GM13977 (cell line): ENCODE results near the gene PSAT1.

ENCODE experiments used
- DNase-seq: peaks from one replicate; pipeline ENCODE4 v3.0.0; 2012; ENCODE audit warnings: low spot score
- CTCF ChIP-seq: IDR thresholded peaks from 2 replicates; pipeline ENCODE4 v1.5.1; 2012; ENCODE audit warnings: mild to moderate bottlenecking, control low read depth; ENCODE audit not compliant: insufficient read depth; ENCODE audit errors: extremely low read depth, missing control alignments
- in situ Hi-C: fragments of 300-500 bp; cut with MboI; formaldehyde crosslinking; loops from one replicate; pipeline ENCODE4 v1.12.0; 2022; ENCODE audit warnings: low sequenced_read_pairs, low pct_unique_long_range_greater_than_20kb, mixed read lengths, inconsistent platforms; ENCODE audit not compliant: unreplicated experiment

The PSAT1 gene

GRCh38 chr9:78314953-78315870 is 18.3 kb downstream of the PSAT1 start:
- no peak for DNase-seq

GRCh38 chr9:78316166-78316892 is 19.4 kb downstream of the PSAT1 start:
- in situ Hi-C loops: no loop called here

More at GRCh38 chr9:78314953-78315870, 18.3 kb downstream of the PSAT1 start:
- in situ Hi-C loops: no loop called here
- TF ChIP-seq CTCF: no peak

GRCh38 chr9:78319197-78320029 is 22.5 kb downstream of the PSAT1 start:
- no peak for DNase-seq
- in situ Hi-C loops: no loop called here
- no peak for TF ChIP-seq CTCF

More at GRCh38 chr9:78316166-78316892, 19.4 kb downstream of the PSAT1 start:
- no peak for DNase-seq
- no peak for TF ChIP-seq CTCF

- DNase-seq: no peak
- in situ Hi-C loops: no loop called here
- TF ChIP-seq CTCF: no peak
Measured at GRCh38 chr9:78320030-78320693, 23.2 kb downstream of the PSAT1 start.

GRCh38 chr9:78320875-78321496 is 24.1 kb downstream of the PSAT1 start:
- in situ Hi-C loops: no loop called here
- no peak for DNase-seq
- no peak for TF ChIP-seq CTCF
